Chondrocyte (in vitro differentiated cells): ENCODE data around the gene DNAJC4. TPM values are rescaled to one million over a fixed set of nuclear protein-coding genes. Genes with fewer than 3 reads are reported as not detected.

Experiments used
- DNase-seq: peaks from one replicate; pipeline ENCODE4 v3.0.0; 2021; ENCODE audit warnings: mixed read lengths, low spot score
- H3K27ac Mint-ChIP-seq: one replicate; pipeline ENCODE4 v1.8.0; 2021; ENCODE audit warnings: mild to moderate bottlenecking, moderate library complexity, mixed read lengths; ENCODE audit not compliant: unreplicated experiment
- H3K27me3 Mint-ChIP-seq: 2 replicates; pipeline ENCODE4 v1.8.0; 2021; ENCODE audit warnings: low read depth, mixed read lengths
- H3K36me3 Mint-ChIP-seq: 2 replicates; pipeline ENCODE4 v1.8.0; 2021; ENCODE audit warnings: low read depth, mixed read lengths
- H3K4me1 Mint-ChIP-seq: 2 replicates; pipeline ENCODE4 v1.8.0; 2021; ENCODE audit warnings: low read depth, mild to moderate bottlenecking, mixed read lengths
- H3K4me3 Mint-ChIP-seq: one replicate; pipeline ENCODE4 v1.8.0; 2021; ENCODE audit warnings: mild to moderate bottlenecking, moderate library complexity, mixed read lengths; ENCODE audit not compliant: unreplicated experiment
- H3K9me3 Mint-ChIP-seq: 2 replicates; pipeline ENCODE4 v1.8.0; 2021; ENCODE audit warnings: low read depth, mixed read lengths
- total RNA-seq: library from RNA; stranded (reverse); gene quantifications from 3 replicates; pipeline ENCODE4 v1.2.1, GENCODE V29; 2021
- TF ChIP-seq, protein P1 (sequence below): fragments of 200-600 bp; sonication (generic); IDR thresholded peaks from 2 replicates; pipeline ENCODE4 v1.5.0; 2021; ENCODE audit warnings: antibody characterized with exemption, mild to moderate bottlenecking, moderate library complexity

The DNAJC4 gene
- total RNA-seq, 1 donor from 2014 or later, result 31.6 TPM

GRCh38 chr11:64222651-64223000 is 7.7 kb upstream of the DNAJC4 start:
- TF ChIP-seq, protein P1, sequence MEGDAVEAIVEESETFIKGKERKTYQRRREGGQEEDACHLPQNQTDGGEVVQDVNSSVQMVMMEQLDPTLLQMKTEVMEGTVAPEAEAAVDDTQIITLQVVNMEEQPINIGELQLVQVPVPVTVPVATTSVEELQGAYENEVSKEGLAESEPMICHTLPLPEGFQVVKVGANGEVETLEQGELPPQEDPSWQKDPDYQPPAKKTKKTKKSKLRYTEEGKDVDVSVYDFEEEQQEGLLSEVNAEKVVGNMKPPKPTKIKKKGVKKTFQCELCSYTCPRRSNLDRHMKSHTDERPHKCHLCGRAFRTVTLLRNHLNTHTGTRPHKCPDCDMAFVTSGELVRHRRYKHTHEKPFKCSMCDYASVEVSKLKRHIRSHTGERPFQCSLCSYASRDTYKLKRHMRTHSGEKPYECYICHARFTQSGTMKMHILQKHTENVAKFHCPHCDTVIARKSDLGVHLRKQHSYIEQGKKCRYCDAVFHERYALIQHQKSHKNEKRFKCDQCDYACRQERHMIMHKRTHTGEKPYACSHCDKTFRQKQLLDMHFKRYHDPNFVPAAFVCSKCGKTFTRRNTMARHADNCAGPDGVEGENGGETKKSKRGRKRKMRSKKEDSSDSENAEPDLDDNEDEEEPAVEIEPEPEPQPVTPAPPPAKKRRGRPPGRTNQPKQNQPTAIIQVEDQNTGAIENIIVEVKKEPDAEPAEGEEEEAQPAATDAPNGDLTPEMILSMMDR, result no peak
- Mint-ChIP-seq H3K4me3 (no peak overlapping the region), H3K9me3 (no peaks in the 10 kb centered on the region), H3K36me3 (no peaks in the 10 kb centered on the region), H3K4me1 (peaks cover 27% of the 10 kb centered on the region), H3K27ac (no peak overlapping the region), H3K27me3 (no peaks in the 10 kb centered on the region)
- no peak for DNase-seq

DNA sequence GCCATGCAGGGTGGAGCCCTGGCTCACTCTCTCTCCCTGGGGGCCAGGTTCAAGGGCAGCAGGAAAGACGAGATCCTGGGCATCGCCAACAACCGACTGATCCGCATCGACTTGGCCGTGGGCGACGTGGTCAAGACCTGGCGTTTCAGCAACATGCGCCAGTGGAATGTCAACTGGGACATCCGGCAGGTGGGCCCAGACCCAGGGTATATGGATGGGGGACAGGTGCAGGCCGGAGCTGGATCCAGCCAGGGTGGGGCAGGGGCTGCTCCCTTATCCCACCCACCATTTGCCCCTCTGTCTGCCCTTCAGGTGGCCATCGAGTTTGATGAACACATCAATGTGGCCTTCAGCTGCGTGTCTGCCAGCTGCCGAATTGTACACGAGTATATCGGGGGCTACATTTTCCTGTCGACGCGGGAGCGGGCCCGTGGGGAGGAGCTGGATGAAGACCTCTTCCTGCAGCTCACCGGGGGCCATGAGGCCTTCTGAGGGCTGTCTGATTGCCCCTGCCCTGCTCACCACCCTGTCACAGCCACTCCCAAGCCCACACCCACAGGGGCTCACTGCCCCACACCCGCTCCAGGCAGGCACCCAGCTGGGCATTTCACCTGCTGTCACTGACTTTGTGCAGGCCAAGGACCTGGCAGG is 7.2 kb upstream of the DNAJC4 start:
- H3K36me3 Mint-ChIP-seq, result no peaks in the 10 kb centered on the region
- TF ChIP-seq, protein P1, result no peak
- H3K4me3 Mint-ChIP-seq, result no peak overlapping the region
- H3K27me3 Mint-ChIP-seq, result no peaks in the 10 kb centered on the region
- peak; percentile 91 for DNase-seq
- H3K27ac Mint-ChIP-seq, result no peak overlapping the region
- no peaks in the 10 kb centered on the region for H3K9me3 Mint-ChIP-seq
- H3K4me1 Mint-ChIP-seq, result peaks cover 32% of the 10 kb centered on the region

DNA sequence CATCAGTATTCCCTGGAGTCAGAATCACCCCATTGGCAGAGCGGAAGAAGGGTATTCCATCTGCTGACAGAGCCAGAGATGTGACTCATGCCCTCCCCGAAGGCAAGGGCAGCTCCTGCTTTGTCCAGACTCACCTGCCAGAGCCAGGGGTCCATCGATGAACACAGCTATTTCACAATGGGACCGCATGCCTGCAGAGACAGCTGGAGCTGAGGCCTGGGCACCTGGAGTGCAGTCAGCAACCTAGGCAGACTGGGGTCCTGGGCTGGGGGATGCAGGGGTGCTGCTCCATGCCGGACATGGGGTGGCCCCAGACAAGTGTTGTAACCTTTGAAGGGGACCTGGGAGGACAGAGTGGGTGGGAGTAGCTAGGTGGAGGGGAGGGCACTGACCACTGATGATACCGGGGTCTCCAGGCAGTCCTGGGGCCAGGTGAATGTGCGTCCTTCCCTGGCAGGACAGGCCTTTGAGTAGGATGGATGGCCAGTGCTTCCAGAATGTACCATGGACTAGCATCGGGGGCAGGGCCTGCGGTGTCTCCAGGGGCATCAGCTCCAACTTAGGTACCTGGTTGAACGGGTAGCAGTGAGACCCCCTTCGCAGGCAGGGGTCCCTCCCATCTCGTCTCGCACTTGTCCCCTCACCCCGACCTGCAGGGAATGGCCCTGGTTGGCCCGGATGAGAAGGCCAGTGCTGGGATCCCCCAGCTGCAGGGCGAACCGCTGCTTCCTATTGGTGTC is 6.0 kb upstream of the DNAJC4 start:
- H3K4me3 Mint-ChIP-seq, result peak overlapping the region; percentile 81
- H3K27ac Mint-ChIP-seq, result no peak overlapping the region
- no peaks in the 10 kb centered on the region for H3K9me3 Mint-ChIP-seq
- peak; percentile 94 for DNase-seq
- TF ChIP-seq, protein P1, result no peak
- H3K4me1 Mint-ChIP-seq, result peaks cover 33% of the 10 kb centered on the region
- no peaks in the 10 kb centered on the region for H3K36me3 Mint-ChIP-seq
- H3K27me3 Mint-ChIP-seq, result no peaks in the 10 kb centered on the region

GRCh38 chr11:64224891-64225607 is 5.3 kb upstream of the DNAJC4 start:
- Mint-ChIP-seq H3K27ac (peak overlapping the region; percentile 63), H3K36me3 (no peaks in the 10 kb centered on the region)

More at GRCh38 chr11:64224891-64225607, 5.3 kb upstream of the DNAJC4 start:
- no peaks in the 10 kb centered on the region for H3K27me3 Mint-ChIP-seq
- no peak for DNase-seq
- H3K9me3 Mint-ChIP-seq, result no peaks in the 10 kb centered on the region
- peak overlapping the region; percentile 81 for H3K4me3 Mint-ChIP-seq
- TF ChIP-seq, protein P1, result no peak
- H3K4me1 Mint-ChIP-seq, result peaks cover 39% of the 10 kb centered on the region
